Transverse colon (tissue), 4 donors: ENCODE measurements around the gene ETNK2.

ENCODE experiments used
- CTCF ChIP-seq, 5 experiments: fragments of 200-600 bp in 3 of 5; fragments of 450-650 bp in 2 of 5; sonication (generic) in 3 of 5; IDR thresholded peaks; 1 replicate in 2 of 5; 2 replicates in 3 of 5; pipeline ENCODE4 v1.5.1; 2016 to 2017; ENCODE audit warnings: antibody characterized with exemption in 5 of 5, inconsistent platforms in 3 of 5, mild to moderate bottlenecking in 2 of 5, moderate library complexity in 1 of 5
- EP300 ChIP-seq: sonication (generic); formaldehyde crosslinking; IDR thresholded peaks from one replicate; pipeline ENCODE4 v1.6.1; 2017; ENCODE audit warnings: antibody characterized with exemption, low read depth
- POLR2A ChIP-seq: fragments of 450-650 bp; IDR thresholded peaks from one replicate; pipeline ENCODE4 v1.6.1; 2016; ENCODE audit warnings: antibody characterized with exemption, mild to moderate bottlenecking, moderate library complexity
- POLR2AphosphoS5 ChIP-seq, 3 donors: sonication (generic); formaldehyde crosslinking; IDR thresholded peaks; one replicate each; pipeline ENCODE4 v1.6.1; 2016; ENCODE audit warnings: antibody characterized with exemption in 3 of 3

- TF ChIP-seq CTCF (IDR thresholded peaks at IDR 0.05) (no peak), POLR2AphosphoS5 (IDR thresholded peaks at IDR 0.05) (no peak), POLR2A (no peak), EP300 (no peak)
These were observed 18.8 kb upstream of the ETNK2 start for GRCh38 chr1:204170494-204171155.
